Body of pancreas (tissue), 4 donors: ENCODE measurements around the gene ZFAND2A. TPM values are rescaled to one million over a fixed set of nuclear protein-coding genes. Genes with fewer than 3 reads are reported as not detected.

Experiments
- ATAC-seq: fragments of 150-250 bp; one replicate; pipeline ENCODE4 v1.9.1; 2016
- DNase-seq, 4 donors: peaks; one replicate each; pipeline ENCODE4 v3.0.0-alpha.2; 2019
- H3K27ac ChIP-seq, 4 donors: fragments of 200-600 bp; sonication (generic); 1 replicate in 3 of 4; 2 replicates in 1 of 4; pipeline versions ENCODE4 v1.5.1 to v1.6.1; 2016 to 2019; ENCODE audit warnings: mild to moderate bottlenecking in 1 of 4, mixed read lengths in 1 of 4, moderate library complexity in 1 of 4
- H3K27me3 ChIP-seq, 2 donors: fragments of 200-600 bp; sonication (generic); one replicate each; pipeline ENCODE4 v1.6.0; 2016; ENCODE audit warnings: mild to moderate bottlenecking in 1 of 2
- H3K36me3 ChIP-seq, 2 donors: fragments of 200-600 bp; sonication (generic); replicated peaks in 1 of 2; 2 replicates each; pipeline ENCODE4 v1.5.1; 2016; ENCODE audit warnings: low read depth in 2 of 2; ENCODE audit not compliant: insufficient read depth in 1 of 2
- H3K4me1 ChIP-seq: fragments of 200-600 bp; sonication (generic); one replicate; pipeline ENCODE4 v1.6.0; 2016
- H3K4me3 ChIP-seq, 2 donors: fragments of 200-600 bp; sonication (generic); 1 replicate in 1 of 2; 2 replicates in 1 of 2; pipeline ENCODE4 v1.5.1; 2016 to 2019
- H3K9me3 ChIP-seq, 3 donors: fragments of 200-600 bp; sonication (generic); 1 replicate in 2 of 3; 2 replicates in 1 of 3; pipeline ENCODE4 v1.5.1; 2016
- CTCF ChIP-seq, 7 experiments: fragments of 450-650 bp in 4 of 7; fragments of 200-600 bp in 3 of 7; sonication (generic) in 3 of 7; IDR thresholded peaks; one replicate each; pipeline ENCODE4 v1.5.1; 2016 to 2019; ENCODE audit warnings: antibody characterized with exemption in 7 of 7
- POLR2A ChIP-seq, 3 donors: fragments of 450-650 bp; IDR thresholded peaks; one replicate each; pipeline ENCODE4 v1.6.1; 2016; ENCODE audit warnings: antibody characterized with exemption in 3 of 3, mild to moderate bottlenecking in 2 of 3
- WGBS, 2 donors: methylation state at CpG; one replicate each; pipeline ENCODE4 v1.1.5; 2017; 5-methylcytosine and 5-hydroxymethylcytosine counted together
- intact Hi-C: fragments of 100-400 bp; cut with DNase I; formaldehyde crosslinking; loops from one replicate; pipeline ENCODE4 v1.15.1; 2023
- total RNA-seq, 2 donors: library from RNA; depleted of rRNA; stranded (reverse); fragments of >200 nt; gene quantifications; one replicate each; pipeline ENCODE4 v1.1.0, GENCODE V29; 2016

Gene ZFAND2A
- total RNA-seq, 2 donors from 2014 or later: 15.6 to 17.8 TPM

GRCh38 chr7:1103009-1103788 is 56.8 kb downstream of the ZFAND2A start:
- no peak for TF ChIP-seq CTCF (IDR thresholded peaks at IDR 0.05)
- no peak for TF ChIP-seq POLR2A (IDR thresholded peaks at IDR 0.05)
- 67 to 68% methylated on average over 20 to 34 of the region's 34 CpGs for WGBS, 2 donors
- no peak for DNase-seq

More at GRCh38 chr7:1103009-1103788, 56.8 kb downstream of the ZFAND2A start:
- no peaks in the 10 kb centered on the region for H3K9me3 ChIP-seq
- H3K27me3 ChIP-seq: no peaks in the 10 kb centered on the region
- intact Hi-C loops: no loop called here
- H3K4me1 ChIP-seq: peaks cover 26% of the 10 kb centered on the region
- ATAC-seq: no peak
- no peak overlapping the region for H3K4me3 ChIP-seq
- no peaks in the 10 kb centered on the region for H3K36me3 ChIP-seq
- H3K27ac ChIP-seq: peak overlapping the region in 1 of 4 donors; percentile 3

Other genes with a start within 250 kb of the ZFAND2A start
- gene ADAP1, start 205.5 kb downstream of the ZFAND2A start, total RNA-seq: 10 to 100 TPM; 19.7 to 19.8 TPM
- gene COX19, start 184.6 kb downstream of the ZFAND2A start, total RNA-seq: 10 to 100 TPM in 1 of 2 donors, 1 to 10 TPM in 1; 9.6 to 25.1 TPM
- not detected for gene CYP2W1, start 177.0 kb downstream of the ZFAND2A start, total RNA-seq
- gene GPR146, start 115.7 kb downstream of the ZFAND2A start, total RNA-seq: 10 to 100 TPM in 1 of 2 donors, 1 to 10 TPM in 1; 8.8 to 11.2 TPM
- gene GPER1, start 72.1 kb downstream of the ZFAND2A start, total RNA-seq: 1 to 10 TPM in 1 of 2 donors, not detected in 1; 1.0 TPM
- not detected for gene UNCX, start 72.7 kb upstream of the ZFAND2A start, total RNA-seq